GF-D8 (cell line): ENCODE measurements around the gene CWC22.
"Not testable (repeated sequence)": the region's sequence is repeated elsewhere in the genome, so short reads cannot be mapped to it uniquely, and the experiment has no call there.

Experiments
- DNase-seq: peaks from one replicate; lab custom pipeline; 2025; lab: John Stamatoyannopoulos, UW

The CWC22 gene

GRCh38 chr2:180003073-180003472, 4.0 kb downstream of the CWC22 start:
- DNase-seq, result peak; percentile 4

GRCh38 chr2:180002198-180002770, 4.8 kb downstream of the CWC22 start:
- peak; percentile 7 for DNase-seq

GRCh38 chr2:180001726-180002125, 5.4 kb downstream of the CWC22 start:
- no peak for DNase-seq

DNA sequence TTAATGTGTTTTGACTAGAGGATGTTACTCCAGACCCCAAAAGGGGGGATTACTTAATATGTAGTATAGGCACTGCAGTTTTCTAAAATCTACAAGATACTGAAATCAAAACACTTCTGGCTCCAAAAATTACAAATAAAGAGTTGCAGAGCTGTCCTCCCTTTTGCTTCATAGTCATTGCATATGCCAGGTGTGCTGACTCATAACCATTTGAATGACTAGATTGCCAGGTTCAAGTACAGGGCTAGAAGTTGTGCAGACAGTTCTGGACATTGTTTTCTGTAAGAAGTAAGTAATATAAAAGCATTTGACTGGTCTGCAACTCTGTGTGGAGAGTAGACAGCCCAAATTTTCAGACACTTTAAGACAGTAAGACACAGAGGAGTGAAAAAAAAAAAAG, 6.7 kb downstream of the CWC22 start:
- no peak for DNase-seq

DNA sequence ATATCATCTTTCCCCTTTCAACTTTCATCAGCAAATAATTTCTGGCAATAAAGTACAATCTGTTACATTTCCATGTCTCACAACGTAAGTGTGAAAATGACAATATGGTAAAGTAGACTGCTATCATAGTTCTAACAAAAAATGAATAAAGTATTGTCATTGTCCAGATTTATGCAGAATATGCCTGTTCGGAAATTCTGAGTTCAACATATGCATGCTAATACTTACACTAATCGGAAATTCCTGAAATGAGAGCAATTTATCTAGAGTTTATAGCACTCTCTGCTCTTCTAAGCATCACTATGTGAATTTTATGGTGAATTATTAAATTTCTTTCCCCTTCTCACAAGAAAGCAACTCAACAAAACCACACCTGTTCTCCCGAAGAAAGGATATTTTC, 8.1 kb downstream of the CWC22 start:
- DNase-seq, result no peak

GRCh38 chr2:179995741-179996515, 11.2 kb downstream of the CWC22 start:
- no peak for DNase-seq

DNA sequence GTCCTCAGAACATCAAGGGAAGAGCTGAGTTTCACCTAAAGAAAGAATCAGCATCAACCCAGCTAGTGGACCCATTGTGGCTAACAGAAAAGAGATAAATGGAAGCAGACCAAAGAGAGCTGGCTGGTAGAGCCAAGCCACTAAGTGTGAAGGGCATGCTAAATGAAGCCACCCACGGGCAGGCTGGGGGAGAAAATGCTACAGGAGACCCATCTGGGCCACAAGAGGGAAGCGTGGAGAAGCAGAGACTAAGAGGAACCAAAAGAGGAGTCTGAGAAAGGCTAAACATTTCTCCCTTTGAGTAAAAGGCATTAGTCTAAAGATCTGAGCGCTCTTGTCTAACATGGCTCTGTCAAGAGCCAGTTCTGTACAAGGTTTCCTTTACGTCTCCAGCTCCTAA, 15.8 kb downstream of the CWC22 start:
- DNase-seq, result no peak

DNA sequence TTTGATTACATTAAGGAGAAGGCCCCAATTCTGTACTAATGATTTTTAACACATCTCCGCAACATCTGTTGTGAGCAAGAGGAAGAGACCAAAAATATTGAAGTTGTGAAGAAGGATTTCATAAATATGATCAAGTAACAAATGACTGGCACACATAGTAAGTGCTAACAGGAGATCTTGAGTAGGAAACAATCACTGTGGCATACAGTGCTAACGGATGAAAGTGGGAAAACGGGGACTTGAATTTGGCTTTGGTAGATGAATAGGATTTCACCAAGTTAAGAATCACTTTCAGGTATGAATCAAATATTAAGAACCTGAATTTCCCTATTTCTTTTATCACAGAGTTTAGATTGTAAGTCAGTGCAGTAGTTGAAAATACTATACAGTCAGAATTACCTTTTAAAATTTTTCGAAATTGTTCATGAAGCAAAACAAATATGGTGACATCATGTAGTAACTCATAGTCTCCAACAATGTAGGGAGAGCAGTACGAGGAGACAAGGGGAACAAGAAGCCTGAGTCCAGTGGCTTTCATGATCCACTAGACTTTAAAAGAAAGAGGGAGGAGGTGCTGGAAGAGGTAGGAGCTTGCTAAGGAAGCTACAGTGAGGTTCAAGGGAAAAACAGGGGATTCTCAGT, 16.3 kb downstream of the CWC22 start:
- no peak for DNase-seq

DNA sequence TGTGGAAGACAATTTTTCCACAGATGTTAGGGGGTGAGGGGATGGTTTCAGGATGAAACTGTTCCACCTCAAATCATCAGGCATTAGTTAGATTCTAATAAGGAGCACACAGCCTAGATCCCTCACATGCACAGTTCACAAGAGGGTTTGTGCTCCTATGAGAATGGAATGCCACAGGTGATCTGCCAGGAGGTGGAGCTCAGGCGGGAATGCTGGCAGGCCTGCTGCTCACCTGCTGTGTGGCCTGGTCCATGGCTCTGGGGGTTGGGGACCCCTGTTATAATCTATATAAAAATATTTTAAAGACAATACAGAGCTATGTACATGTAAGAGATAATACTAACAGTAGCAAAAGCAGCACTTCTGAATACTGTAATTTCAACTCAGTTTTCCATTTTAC, 19.2 kb downstream of the CWC22 start:
- DNase-seq, result no peak

GRCh38 chr2:179985163-179985820, 21.8 kb downstream of the CWC22 start:
- no peak for DNase-seq

DNA sequence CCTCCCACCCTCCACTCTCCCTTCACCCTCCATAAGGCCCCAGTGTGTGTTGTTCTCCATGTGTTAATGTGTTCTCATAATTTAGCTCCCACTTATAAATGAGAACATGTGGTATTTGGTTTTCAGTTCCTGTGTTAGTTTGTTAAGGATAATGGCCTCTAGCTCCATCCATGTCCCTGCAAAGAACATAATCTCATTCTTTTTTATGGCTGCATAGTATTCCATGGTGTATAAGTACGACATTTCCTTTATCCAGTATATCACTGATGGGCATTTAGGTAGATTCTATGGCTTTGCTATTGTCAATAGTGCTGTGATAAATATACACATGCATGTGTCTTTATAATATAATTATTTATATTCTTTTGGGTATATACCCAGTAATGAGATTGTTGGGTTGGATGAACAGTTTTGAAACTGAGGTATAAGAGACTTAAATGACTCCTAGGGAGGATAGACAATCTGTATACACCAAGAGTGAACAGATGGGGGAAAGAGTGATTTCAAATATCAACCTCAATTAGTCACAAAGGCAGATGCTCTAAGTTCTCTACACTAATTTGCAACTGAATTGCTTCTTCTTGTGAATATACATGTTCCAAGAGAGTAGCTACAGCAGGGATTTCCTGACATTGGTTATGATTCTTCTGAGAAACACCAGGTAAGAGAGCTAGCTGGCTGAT, 23.7 kb downstream of the CWC22 start:
- no peak for DNase-seq

- DNase-seq, result no peak
Observed at GRCh38 chr2:179981085-179981484, 26.0 kb downstream of the CWC22 start.

- no peak for DNase-seq
Observed at GRCh38 chr2:179974761-179975160, 32.3 kb downstream of the CWC22 start.

GRCh38 chr2:179966778-179967394, 40.2 kb downstream of the CWC22 start:
- DNase-seq, result no peak

GRCh38 chr2:179965291-179966258, 41.5 kb downstream of the CWC22 start:
- DNase-seq, result no peak

- no peak for DNase-seq
Observed at GRCh38 chr2:179963626-179964025, 43.5 kb downstream of the CWC22 start.

DNA sequence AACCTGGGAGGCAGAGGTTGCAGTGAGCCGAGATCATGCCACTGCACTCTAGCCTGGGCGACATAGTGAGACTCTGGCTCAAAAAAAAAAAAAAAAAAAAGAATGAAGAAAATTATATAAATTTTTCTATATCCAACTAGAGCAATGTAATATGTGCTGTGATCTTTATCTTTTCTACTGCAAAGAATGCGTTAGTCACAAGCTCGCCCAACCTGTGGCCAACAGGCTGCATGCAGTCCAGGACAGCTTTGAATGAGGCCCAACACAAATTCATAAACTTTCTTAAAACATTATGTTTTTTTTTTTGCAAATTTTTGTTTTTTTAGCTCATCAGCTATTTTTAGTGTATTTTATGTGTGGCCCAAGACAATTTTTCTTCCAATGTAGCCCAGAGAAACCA, 48.8 kb downstream of the CWC22 start:
- not testable (repeated sequence) for DNase-seq

DNA sequence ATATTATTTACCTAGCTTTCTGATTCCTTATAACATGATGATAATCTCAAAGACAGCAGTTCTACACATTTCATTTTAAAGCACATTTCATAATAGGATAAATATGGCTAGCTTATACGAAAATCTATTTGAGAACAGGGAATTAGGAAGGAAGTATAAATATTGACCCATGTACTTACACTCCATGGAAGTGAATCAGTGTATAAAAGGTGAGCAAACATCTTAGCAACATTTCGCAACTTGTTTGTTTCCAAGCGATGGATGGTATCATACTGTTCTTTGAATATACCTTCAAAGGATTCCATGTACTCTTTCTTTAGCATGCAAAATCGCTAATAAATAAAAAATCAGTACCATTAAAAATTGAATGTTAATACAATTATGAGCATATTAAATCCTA, 53.1 kb downstream of the CWC22 start:
- no peak for DNase-seq

- no peak for DNase-seq
Observed at GRCh38 chr2:179953359-179953758, 53.7 kb downstream of the CWC22 start.

- no peak for DNase-seq
Observed at GRCh38 chr2:179952658-179953057, 54.4 kb downstream of the CWC22 start.

GRCh38 chr2:179951680-179952079, 55.4 kb downstream of the CWC22 start:
- DNase-seq, result no peak
